Measurements from ENCODE around the gene MEGF9. TPM values are rescaled to one million over a fixed set of nuclear protein-coding genes. Genes with fewer than 3 reads are reported as not detected.

The MEGF9 gene
- polyA plus RNA-seq, 1 donor (not counting 4 experiments of a cell fraction or from before 2014, with no cell fraction given), result 11.2 TPM

DNA sequence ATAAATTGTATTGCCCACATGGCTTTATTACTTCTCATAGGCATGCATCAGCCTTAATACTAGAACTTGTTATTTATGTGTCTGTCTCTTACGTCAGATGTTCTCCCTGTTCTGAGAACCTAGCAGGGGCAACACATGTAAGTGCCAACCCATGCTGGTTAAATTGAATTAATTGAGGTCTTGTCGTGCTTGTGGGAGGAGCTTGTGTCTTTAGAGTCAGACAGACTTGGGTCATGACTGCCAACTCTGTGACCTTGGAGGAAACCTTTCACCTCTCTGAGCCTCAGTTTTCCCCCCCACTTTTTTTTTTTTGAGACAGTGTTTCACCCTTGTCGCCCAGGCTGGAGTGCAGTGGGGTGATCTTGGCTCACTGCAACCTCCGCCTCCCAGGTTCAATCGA, 2.2 kb upstream of the MEGF9 start:
- dilution Hi-C loops (cut with MboI; ENCODE audit: extremely low pct_ligation_motif_present, low sequenced_read_pairs), result no loop called here
- H3K9me3 ChIP-seq (ENCODE audit: control insufficient read depth, low read depth, low read length), result no peaks in the 10 kb centered on the region
- H3K9me1 ChIP-seq (ENCODE audit: control insufficient read depth, extremely low read depth, insufficient read depth, low read length), result no peaks in the 10 kb centered on the region
- H3K79me2 ChIP-seq (ENCODE audit: control insufficient read depth, insufficient read depth, low read length), result peaks cover 23% of the 10 kb centered on the region
- FAIRE-seq (no peak), DNase-seq (ENCODE audit: low read depth, low spot score) (no peak)
- H3K4me3 ChIP-seq (ENCODE audit: control insufficient read depth in 2 of 3, extremely low read depth in 1 of 3, insufficient read depth in 2 of 3, low read depth in 1 of 3, low read length in 3 of 3), result no peak overlapping the region
- no peak overlapping the region for H3K9ac ChIP-seq (ENCODE audit: control insufficient read depth, extremely low read depth, insufficient read depth, low read length)
- no peaks in the 10 kb centered on the region for H3K36me3 ChIP-seq (ENCODE audit: control insufficient read depth in 2 of 2, extremely low read depth in 1 of 2, insufficient read depth in 2 of 2, low read length in 2 of 2)
- no peak overlapping the region for H3K4me2 ChIP-seq (ENCODE audit: control insufficient read depth, extremely low read depth, insufficient read depth, low read depth, low read length)
- TF ChIP-seq EZH2 (IDR thresholded peaks at IDR 0.05; ENCODE audit: low read length), result no peak
- TF ChIP-seq, protein P1, sequence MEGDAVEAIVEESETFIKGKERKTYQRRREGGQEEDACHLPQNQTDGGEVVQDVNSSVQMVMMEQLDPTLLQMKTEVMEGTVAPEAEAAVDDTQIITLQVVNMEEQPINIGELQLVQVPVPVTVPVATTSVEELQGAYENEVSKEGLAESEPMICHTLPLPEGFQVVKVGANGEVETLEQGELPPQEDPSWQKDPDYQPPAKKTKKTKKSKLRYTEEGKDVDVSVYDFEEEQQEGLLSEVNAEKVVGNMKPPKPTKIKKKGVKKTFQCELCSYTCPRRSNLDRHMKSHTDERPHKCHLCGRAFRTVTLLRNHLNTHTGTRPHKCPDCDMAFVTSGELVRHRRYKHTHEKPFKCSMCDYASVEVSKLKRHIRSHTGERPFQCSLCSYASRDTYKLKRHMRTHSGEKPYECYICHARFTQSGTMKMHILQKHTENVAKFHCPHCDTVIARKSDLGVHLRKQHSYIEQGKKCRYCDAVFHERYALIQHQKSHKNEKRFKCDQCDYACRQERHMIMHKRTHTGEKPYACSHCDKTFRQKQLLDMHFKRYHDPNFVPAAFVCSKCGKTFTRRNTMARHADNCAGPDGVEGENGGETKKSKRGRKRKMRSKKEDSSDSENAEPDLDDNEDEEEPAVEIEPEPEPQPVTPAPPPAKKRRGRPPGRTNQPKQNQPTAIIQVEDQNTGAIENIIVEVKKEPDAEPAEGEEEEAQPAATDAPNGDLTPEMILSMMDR (optimal IDR thresholded peaks at IDR 0.05 in 1 of 3, IDR thresholded peaks at IDR 0.05 in 1 of 3, conservative IDR thresholded peaks at IDR 0.05 in 1 of 3; ENCODE audit: extremely low read depth in 1 of 3, insufficient read depth in 2 of 3, low read length in 3 of 3), result no peak
- no peak overlapping the region for H2AFZ ChIP-seq (ENCODE audit: control insufficient read depth, low read length)
- peaks cover 22% of the 10 kb centered on the region for H3K4me1 ChIP-seq (ENCODE audit: control insufficient read depth, extremely low read depth, insufficient read depth, low read length)
- no peaks in the 10 kb centered on the region for H4K20me1 ChIP-seq (ENCODE audit: control insufficient read depth, extremely low read depth, insufficient read depth, low read length)
- H3K27ac ChIP-seq (ENCODE audit: control insufficient read depth, insufficient read depth, low read length), result no peak overlapping the region
- no peaks in the 10 kb centered on the region for H3K27me3 ChIP-seq (ENCODE audit: control insufficient read depth, extremely low read depth, insufficient read depth, low read length)

DNA sequence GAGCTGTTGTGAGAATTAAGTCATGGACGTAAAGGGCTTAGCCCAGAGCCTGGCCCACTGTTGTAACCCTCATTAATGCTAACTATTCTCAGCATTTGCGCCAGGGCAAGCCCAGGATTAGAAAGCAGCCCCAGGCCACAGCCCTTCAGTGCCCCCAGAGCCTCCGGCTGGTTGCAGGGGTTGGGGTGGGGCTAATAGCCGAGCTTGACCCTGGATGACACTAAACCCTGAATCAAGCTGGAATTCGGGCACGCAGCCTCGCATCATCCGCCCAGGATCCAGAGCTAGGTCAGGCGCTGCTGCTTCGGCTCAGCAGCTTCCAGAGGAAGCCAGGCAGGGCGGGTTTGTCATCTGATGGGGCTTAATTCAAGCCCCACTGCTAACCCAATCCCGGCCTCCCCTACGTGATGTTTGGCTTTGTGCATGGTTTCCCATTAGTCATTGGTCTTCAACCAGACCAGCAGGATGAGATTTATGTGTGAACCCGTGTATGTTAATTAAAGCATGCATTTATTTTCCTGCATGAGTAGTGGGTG, 1.2 kb upstream of the MEGF9 start:
- TF ChIP-seq, protein P1 (optimal IDR thresholded peaks at IDR 0.05 in 1 of 3, IDR thresholded peaks at IDR 0.05 in 1 of 3, conservative IDR thresholded peaks at IDR 0.05 in 1 of 3; ENCODE audit: extremely low read depth in 1 of 3, insufficient read depth in 2 of 3, low read length in 3 of 3), result no peak
- TF ChIP-seq EZH2 (IDR thresholded peaks at IDR 0.05; ENCODE audit: low read length), result no peak
- Histone ChIP-seq H3K4me2 (ENCODE audit: control insufficient read depth, extremely low read depth, insufficient read depth, low read depth, low read length) (peak overlapping the region; percentile 82), H3K79me2 (ENCODE audit: control insufficient read depth, insufficient read depth, low read length) (peaks cover 33% of the 10 kb centered on the region), H4K20me1 (ENCODE audit: control insufficient read depth, extremely low read depth, insufficient read depth, low read length) (no peaks in the 10 kb centered on the region), H3K4me1 (ENCODE audit: control insufficient read depth, extremely low read depth, insufficient read depth, low read length) (peaks cover 27% of the 10 kb centered on the region), H3K27ac (ENCODE audit: control insufficient read depth, insufficient read depth, low read length) (peak overlapping the region; percentile 60), H2AFZ (ENCODE audit: control insufficient read depth, low read length) (peak overlapping the region; percentile 79), H3K4me3 (ENCODE audit: control insufficient read depth in 2 of 3, extremely low read depth in 1 of 3, insufficient read depth in 2 of 3, low read depth in 1 of 3, low read length in 3 of 3) (peak overlapping the region in 2 of 3 experiments; percentile 80 to 97), H3K9ac (ENCODE audit: control insufficient read depth, extremely low read depth, insufficient read depth, low read length) (peak overlapping the region; percentile 83), H3K36me3 (ENCODE audit: control insufficient read depth in 2 of 2, extremely low read depth in 1 of 2, insufficient read depth in 2 of 2, low read length in 2 of 2) (no peaks in the 10 kb centered on the region), H3K9me3 (ENCODE audit: control insufficient read depth, low read depth, low read length) (no peaks in the 10 kb centered on the region), H3K9me1 (ENCODE audit: control insufficient read depth, extremely low read depth, insufficient read depth, low read length) (no peaks in the 10 kb centered on the region), H3K27me3 (ENCODE audit: control insufficient read depth, extremely low read depth, insufficient read depth, low read length) (no peaks in the 10 kb centered on the region)
- dilution Hi-C loops (cut with MboI; ENCODE audit: extremely low pct_ligation_motif_present, low sequenced_read_pairs), result no loop called here
- FAIRE-seq (peak; percentile 71), DNase-seq (ENCODE audit: low read depth, low spot score) (no peak)

All from keratinocyte (primary cell).